Stimulated activated CD4-positive, alpha-beta T cell treated with anti-CD3 and anti-CD28 coated beads, Interleukin-2, amount 100 ng/mL, for 24 hours (primary cell): ENCODE data around the gene NDST1.

Experiments used
- DNase-seq, 2 donors: peaks; one replicate each; pipeline ENCODE4 v3.0.0-alpha.2; 2020

The NDST1 gene

DNA sequence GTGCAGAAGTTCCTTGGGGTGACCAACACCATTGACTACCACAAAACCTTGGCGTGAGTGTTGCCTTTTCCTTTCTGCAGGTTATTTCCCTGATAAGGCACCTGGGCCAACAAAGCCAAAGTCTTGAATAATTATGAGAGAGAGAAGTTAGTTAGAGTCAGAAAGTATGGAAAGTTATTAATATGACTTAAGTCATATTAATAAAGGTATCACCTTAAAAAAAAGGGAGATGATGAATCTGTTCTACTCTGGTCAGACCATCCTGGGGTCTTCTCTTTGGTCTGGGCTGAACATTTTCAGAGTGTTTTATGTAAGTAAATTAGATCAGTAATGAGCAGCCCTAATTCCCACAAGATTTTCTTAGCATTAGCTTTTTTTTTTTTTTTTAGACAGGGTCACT, 41.8 kb downstream of the NDST1 start:
- no peak for DNase-seq

DNA sequence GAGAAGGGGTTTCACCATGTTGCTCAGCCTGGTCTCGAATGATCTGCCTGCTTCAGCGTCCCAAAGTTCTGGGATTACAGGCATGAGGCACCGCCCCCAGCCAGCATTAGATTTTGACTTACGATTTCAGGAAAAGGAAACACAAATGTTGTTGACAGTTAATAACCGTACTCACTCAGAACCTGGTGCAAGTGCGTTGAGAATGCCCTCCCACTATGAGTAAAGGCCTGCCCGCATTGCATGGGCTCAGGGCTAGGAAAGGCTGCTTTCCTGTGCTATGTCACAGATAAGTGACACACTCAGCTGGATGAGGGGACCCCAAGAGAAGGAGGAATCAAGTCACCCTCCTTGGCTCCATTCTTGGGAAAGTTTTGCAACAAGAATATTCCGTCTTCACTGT, 42.4 kb downstream of the NDST1 start:
- DNase-seq, result no peak

- no peak for DNase-seq
Measured at GRCh38 chr5:150551066-150551465, 43.1 kb downstream of the NDST1 start.

DNA sequence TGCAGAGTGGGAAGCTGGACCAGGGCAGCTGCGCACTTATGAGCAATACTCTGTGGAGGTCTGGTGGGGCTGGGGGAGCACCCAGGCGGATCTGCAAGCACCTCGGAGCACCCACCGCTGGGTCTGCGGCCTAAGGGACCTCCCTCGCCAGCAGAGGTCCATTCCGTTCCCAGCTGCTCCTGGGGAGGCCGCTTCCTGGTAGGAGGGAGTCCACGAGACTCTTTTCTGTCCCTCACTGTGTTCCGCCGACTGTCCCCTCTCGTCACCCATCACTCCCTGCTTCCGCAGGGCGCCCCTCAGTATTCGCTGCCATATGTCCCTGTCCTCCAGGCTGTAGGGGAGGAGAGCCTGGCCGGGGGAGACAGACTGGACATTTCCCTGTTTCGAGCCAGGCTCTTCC, 45.5 kb downstream of the NDST1 start:
- no peak for DNase-seq

DNA sequence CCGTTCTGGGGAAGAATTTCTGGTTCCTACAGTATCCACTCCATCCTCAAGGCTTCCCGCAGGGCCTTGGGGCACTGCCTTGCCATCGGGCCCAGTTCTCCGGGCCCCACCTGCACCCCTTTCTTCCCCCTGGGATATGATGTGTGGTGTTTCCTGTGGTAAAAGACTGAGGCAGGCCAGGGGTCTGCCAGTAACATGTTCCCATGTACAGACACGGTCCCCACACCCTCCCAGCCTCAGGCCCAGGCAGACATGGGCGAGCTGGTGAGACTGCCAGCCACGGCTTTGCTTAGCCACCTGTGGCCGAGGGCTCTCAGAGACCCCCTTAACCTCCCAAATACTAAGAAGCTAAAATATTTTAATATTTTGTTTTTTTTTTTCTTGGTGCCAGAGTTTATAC, 46.0 kb downstream of the NDST1 start:
- DNase-seq, result no peak

- DNase-seq, result no peak
Measured at GRCh38 chr5:150554857-150555256, 46.9 kb downstream of the NDST1 start.

DNA sequence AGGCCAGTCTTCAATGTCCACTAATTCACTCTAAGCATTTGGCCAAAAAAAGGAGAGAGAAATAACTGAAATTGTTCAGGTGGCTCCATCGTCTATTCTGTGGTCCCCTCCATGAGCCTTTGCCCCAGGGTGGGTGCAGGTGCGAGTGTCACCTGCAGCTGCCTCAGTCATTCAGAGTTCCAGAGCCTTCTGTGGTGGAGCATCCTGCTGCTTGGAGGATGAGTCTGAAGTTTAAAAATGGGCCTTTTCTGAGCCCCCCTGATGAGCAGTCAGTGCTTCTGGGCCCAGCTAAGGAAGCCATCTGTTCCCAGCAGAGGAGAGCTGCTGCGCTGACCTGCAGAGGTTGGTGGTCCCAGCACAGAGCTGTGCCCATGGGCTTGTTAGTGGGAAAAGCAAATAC, 48.2 kb downstream of the NDST1 start:
- DNase-seq, result no peak

DNA sequence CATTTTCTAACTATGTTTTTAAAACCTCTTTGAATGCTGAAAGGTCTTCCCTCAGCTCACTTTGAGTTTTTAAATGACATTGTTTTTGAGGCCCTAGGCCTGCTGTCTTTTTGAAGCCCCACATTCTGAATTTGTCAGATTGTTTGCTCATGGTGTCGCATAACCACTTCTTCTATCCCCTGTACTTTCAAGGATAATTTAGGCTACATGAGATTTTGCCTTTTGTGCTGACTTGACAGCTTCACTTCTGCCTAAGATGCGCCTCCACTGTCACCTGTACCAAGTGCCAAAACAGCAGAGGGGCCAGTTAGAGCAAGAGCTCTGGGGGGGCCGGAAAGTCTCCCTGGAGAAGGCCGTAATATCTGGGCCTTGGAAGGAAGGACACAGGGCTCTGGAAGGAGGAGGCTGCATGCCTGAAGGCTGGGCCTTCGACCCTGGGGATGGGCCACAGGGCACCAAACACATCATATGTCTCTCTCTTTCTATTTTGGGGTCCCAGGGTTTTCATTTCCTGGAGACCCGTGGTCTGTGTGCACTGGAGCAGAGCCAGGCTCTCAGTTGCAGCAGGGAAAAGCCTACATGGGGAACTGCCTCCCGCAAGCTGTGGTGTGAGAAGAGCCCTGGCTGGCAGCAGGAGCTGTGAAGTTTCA, 49.1 kb downstream of the NDST1 start:
- no peak for DNase-seq

GRCh38 chr5:150557509-150557872, 49.6 kb downstream of the NDST1 start:
- DNase-seq, result no peak

DNA sequence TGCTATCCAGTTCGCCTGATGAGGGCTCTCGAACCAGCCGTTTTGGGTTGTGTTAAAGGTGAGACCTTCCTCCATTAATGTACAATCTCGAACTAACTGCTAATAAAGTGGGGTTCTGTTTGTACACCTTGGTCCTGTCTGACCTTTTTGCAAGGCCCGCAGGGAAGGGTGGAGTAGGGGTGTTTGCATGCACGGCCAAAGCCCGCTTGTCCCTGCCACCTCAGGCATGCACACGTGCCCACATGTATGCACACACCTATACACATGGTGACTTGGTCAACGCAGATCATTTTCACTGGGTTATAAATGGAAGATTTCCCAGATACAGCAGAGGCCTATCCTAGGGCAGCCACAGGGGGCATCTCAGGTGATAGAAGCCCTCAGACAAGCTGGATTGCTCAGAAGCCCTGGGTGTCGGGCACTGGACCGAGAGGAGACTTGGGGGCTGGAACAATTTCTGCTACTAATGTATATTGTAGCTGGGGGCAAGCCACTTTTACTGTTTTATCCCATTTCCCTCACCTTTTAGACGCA, 50.2 kb downstream of the NDST1 start:
- DNase-seq, result no peak

DNA sequence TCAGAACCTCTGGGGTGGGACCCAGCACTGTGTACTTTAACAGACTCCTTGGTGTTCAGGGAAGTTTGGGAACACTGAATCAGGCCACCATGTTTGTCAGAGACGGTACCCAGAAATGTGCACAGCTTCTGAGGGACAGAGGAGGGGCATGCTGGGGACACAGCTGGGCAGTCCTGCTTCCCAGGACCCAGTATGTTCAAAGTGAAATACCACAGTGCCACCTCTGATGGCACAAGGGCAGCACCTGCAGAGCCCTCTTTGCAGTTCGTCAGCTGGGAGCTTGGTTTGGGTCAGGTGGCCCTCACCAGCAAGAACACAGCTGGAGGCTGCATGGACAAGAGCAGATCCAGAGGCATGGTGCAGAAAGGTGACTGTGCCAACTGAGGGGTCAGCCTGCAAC, 51.2 kb downstream of the NDST1 start:
- no peak for DNase-seq

DNA sequence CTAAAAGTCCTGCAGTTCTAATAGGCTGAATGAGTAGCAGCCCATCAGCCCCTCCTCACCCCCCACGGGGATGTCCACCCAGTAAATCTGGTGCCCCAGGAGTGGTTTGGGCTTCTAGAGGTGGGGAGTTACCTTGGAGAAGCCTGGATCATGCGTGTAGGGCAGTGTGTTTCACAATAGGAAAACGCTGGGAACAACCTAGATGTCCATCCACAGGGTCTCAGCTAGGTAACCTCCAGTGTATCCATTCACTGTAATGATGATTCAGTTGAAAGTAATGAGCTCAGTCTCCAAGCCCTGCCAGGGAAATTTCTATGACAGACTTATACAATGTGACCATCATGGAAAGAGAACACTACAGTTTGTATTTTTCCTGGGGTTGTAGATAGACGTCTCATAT, 51.8 kb downstream of the NDST1 start:
- DNase-seq, result no peak

GRCh38 chr5:150560401-150561191, 52.7 kb downstream of the NDST1 start:
- peak; percentile 83 to 94 for DNase-seq

DNA sequence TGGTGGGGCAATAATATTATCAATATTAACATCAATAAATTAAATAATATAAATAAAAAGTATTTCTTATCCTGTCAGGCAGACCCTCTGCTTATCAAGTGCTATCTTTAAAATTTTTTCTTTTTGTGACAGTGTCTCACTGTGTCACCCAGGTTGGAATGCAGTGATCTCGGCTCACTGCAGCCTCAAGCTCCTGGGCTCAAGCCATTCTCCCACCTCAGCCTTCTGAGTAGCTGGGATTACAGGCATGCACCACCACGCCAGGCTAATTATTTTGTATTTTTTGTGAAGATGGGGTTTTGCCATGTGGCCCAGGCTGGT, 53.2 kb downstream of the NDST1 start:
- DNase-seq, result no peak

DNA sequence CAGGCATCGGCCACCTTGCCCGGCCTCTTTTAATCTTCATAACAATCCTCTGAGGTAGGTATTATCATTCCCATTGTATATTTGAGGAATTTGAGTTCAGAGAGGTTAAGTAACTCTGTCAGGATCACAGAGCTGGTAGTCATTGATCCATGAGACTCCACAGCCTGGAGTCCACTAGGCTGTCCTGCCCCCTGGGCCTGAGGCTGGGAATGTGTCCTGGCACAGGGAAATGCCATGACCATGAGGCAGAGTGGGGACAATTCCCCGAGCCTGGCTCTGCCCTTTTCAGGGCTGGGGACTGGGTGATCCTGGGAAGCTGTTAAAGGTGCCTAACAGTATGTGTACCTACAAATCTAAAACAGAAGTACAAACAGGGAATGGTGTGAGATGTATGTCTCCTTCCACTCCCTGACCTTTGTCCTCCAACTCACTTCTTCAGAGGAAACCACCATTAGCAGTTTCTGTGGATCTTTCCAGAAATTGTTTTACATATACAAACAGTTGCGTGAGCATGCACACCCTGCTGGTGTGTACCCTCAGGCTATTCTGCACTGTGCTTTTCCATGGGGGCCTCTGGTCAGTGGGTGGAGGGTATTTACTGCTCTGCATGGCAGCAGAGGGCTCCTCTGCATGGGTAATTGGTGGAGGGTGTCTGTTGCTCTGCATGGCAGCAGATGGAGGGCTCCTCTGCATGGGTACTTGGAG, 53.8 kb downstream of the NDST1 start:
- no peak for DNase-seq

DNA sequence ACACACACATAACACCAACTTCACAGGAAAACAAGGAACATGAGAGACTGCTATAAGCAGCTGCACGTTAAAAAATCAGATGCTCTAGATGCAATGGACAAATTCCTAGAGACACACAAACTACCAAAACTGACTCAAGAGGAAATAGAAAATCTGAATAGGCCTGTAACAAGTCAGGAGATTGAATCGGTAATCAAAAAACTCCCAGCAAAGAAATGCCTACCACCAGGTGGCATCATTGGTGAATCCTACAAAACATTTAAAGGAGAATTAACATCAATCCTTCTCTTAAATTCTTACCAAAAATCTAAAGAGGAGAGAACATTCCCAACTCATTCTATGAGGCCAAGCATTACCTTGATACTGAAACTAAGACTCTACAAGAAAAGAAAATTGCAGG, 54.9 kb downstream of the NDST1 start:
- peak in 1 of 2 donors; percentile 33 for DNase-seq

DNA sequence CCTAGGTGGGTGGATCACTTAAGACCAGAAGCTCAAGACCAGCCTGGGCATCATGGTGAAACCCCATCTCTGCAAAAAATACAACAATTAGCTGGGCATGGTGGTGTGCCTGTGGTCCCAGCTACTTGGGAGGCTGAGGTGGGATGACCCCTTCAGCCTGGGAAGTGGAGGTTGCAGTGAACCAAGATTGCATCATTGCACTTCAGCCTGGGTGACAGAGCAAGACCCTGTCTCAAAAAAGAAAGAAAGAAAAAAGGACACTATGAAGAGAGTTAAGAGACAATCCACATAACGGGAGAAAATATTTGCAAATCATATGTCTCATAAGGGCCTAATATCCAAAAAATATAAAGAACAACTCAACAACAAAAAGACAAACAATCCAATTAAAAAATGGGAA, 57.9 kb downstream of the NDST1 start:
- DNase-seq, result no peak

DNA sequence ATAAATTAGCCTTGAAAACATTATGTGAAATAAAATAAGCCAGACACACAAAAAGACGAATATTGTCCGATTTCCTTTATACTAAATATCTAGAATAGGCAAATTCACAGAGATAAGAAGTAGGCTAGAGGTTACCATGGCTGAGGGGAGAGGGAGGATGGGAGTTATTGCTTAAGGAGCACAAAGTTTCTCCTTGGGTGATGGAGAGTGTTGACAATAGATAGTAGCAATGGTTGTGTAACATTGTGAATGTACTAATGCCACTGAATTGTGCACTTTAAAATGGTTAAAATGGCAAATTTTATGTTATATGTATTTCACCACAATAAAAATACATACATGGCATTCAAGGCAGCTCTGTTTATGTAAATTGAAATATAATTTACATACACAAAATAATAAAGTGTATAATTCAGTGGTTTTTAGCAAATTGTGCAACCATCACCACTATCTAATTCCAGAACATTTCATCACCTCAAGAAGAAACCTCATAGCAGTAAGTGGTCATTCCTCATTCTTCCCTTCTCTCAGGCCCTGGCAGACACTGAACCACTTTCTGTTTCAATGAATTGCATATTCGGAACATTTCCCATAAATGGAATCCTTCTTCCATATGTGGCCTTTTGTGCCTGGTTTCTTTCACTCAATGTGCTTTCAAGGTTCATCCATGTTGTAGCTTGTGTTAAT, 59.2 kb downstream of the NDST1 start:
- DNase-seq, result no peak

GRCh38 chr5:150568663-150569062, 60.7 kb downstream of the NDST1 start:
- DNase-seq, result no peak

- DNase-seq, result no peak
Measured at GRCh38 chr5:150570333-150570732, 62.4 kb downstream of the NDST1 start.

DNA sequence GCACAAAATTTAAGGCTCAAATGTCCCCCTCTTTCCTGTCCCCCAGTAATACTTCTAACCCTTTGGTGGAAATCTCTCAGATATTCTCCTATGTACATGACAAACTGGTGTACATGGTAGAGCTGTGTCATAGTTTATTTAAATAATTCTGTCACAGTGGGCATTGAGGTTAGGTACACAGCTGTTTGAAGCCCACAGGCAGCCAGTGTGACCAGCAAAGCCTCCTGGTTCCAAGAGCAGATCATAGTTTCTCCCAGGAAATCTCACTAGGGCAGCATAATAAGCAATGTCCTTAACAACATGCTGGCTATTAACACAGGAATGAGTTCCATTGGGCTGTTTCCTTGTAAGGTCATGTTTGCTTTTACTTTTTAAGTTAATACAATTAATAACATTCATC, 63.9 kb downstream of the NDST1 start:
- DNase-seq, result no peak

DNA sequence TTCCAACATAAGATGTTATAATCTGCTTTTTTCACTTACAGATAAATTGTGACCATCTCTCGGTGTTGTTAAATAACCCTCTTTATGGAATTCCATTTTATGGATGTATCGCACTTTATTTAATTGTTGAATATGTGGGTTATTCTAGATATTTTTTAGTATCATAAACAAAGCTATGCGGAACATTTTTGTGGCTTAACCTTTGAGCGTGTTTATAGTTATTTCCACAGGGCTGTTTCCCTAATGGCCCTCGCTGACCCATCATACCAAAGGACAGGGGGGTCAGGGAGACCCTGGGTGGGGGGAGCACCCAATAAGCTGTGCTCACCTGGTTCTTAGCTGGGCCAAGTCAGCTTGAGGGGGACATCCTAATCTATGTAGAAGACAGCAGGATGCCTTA, 65.3 kb downstream of the NDST1 start:
- no peak for DNase-seq
